NCI-H524 (cell line): ENCODE results near the gene PTPMT1.

Experiments used
- DNase-seq, 2 experiments: peaks; one replicate each; lab custom pipeline; 2025; lab: John Stamatoyannopoulos, UW

The PTPMT1 gene

GRCh38 chr11:47607380-47607779 is 42.0 kb downstream of the PTPMT1 start:
- peak; percentile 65 to 89 for DNase-seq

GRCh38 chr11:47609675-47610074 is 44.3 kb downstream of the PTPMT1 start:
- DNase-seq, result no peak

- no peak for DNase-seq
These were observed 46.0 kb downstream of the PTPMT1 start for GRCh38 chr11:47611348-47611794.

- DNase-seq, result no peak
These were observed 49.9 kb downstream of the PTPMT1 start for GRCh38 chr11:47615249-47615648.

GRCh38 chr11:47616726-47617416 is 51.5 kb downstream of the PTPMT1 start:
- DNase-seq, result peak; percentile 22 to 59

GRCh38 chr11:47617417-47617809 is 52.0 kb downstream of the PTPMT1 start:
- no peak for DNase-seq

GRCh38 chr11:47620836-47621378 is 55.5 kb downstream of the PTPMT1 start:
- no peak for DNase-seq
